ENCODE results near the gene MEGF11. TPM values are rescaled to one million over a fixed set of nuclear protein-coding genes. Genes with fewer than 3 reads are reported as not detected.

The MEGF11 gene
- total RNA-seq, 3 donors from 2014 or later (not counting 1 experiment from before 2014, with no cell fraction given) = not detected

- no peaks in the 10 kb centered on the region for H3K27me3 Mint-ChIP-seq (ENCODE audit: low read depth in 2 of 2)
- no peaks in the 10 kb centered on the region for H3K36me3 ChIP-seq (ENCODE audit: control insufficient read depth, insufficient read depth, low read length)
- H3K4me3 Mint-ChIP-seq = no peak overlapping the region
- peaks cover 27 to 28% of the 10 kb centered on the region in 2 donors for H3K4me1 Mint-ChIP-seq
- no peak overlapping the region for H3K27ac Mint-ChIP-seq
- H3K9me3 ChIP-seq (ENCODE audit: control insufficient read depth, insufficient read depth, low read length) = no peaks in the 10 kb centered on the region
- no peaks in the 10 kb centered on the region for H3K9me3 Mint-ChIP-seq
- no peaks in the 10 kb centered on the region for H3K36me3 Mint-ChIP-seq
- no peak overlapping the region for H3K27ac ChIP-seq (ENCODE audit: low read length)
- intact Hi-C loops (cut with micrococcal nuclease) = no loop called here
- ATAC-seq (no peak), DNase-seq (peak in 1 of 2 donors; percentile 9)
- H3K4me3 ChIP-seq (ENCODE audit: low read length) = no peak overlapping the region
- peaks cover 25% of the 10 kb centered on the region for H3K4me1 ChIP-seq (ENCODE audit: control insufficient read depth, insufficient read depth, low read length)
- no peaks in the 10 kb centered on the region for H3K27me3 ChIP-seq (ENCODE audit: control insufficient read depth, insufficient read depth, low read length)
- TF ChIP-seq CTCF (IDR thresholded peaks at IDR 0.05) = no peak
Observed at GRCh38 chr15:66290518-66290917, 37.0 kb upstream of the MEGF11 start.

GRCh38 chr15:66290007-66290406, 36.5 kb upstream of the MEGF11 start:
- no peaks in the 10 kb centered on the region for H3K36me3 Mint-ChIP-seq
- ATAC-seq (no peak), DNase-seq (no peak)
- H3K4me1 ChIP-seq (ENCODE audit: control insufficient read depth, insufficient read depth, low read length) = peaks cover 25% of the 10 kb centered on the region
- no peaks in the 10 kb centered on the region for H3K36me3 ChIP-seq (ENCODE audit: control insufficient read depth, insufficient read depth, low read length)
- intact Hi-C loops (cut with micrococcal nuclease) = no loop called here
- H3K27me3 ChIP-seq (ENCODE audit: control insufficient read depth, insufficient read depth, low read length) = no peaks in the 10 kb centered on the region
- WGBS (ENCODE audit: insufficient coverage) = 92% methylated on average over 3 of the region's 3 CpGs
- H3K4me3 ChIP-seq (ENCODE audit: low read length) = no peak overlapping the region
- H3K9me3 ChIP-seq (ENCODE audit: control insufficient read depth, insufficient read depth, low read length) = no peaks in the 10 kb centered on the region
- H3K9me3 Mint-ChIP-seq = no peaks in the 10 kb centered on the region
- no peak overlapping the region for H3K27ac ChIP-seq (ENCODE audit: low read length)
- peaks cover 26 to 27% of the 10 kb centered on the region in 2 donors for H3K4me1 Mint-ChIP-seq
- no peak for TF ChIP-seq CTCF (IDR thresholded peaks at IDR 0.05)
- H3K27ac Mint-ChIP-seq = no peak overlapping the region
- no peaks in the 10 kb centered on the region for H3K27me3 Mint-ChIP-seq (ENCODE audit: low read depth in 2 of 2)
- H3K4me3 Mint-ChIP-seq = no peak overlapping the region

GRCh38 chr15:66288551-66289185, 35.1 kb upstream of the MEGF11 start:
- Mint-ChIP-seq H3K27me3 (ENCODE audit: low read depth in 2 of 2) (no peaks in the 10 kb centered on the region), H3K4me3 (no peak overlapping the region), H3K36me3 (no peaks in the 10 kb centered on the region), H3K4me1 (peaks cover 16 to 19% of the 10 kb centered on the region in 2 donors), H3K9me3 (no peaks in the 10 kb centered on the region), H3K27ac (no peak overlapping the region)
- intact Hi-C loops (cut with micrococcal nuclease) = no loop called here
- no peak overlapping the region for H3K27ac ChIP-seq (ENCODE audit: low read length)
- H3K4me1 ChIP-seq (ENCODE audit: control insufficient read depth, insufficient read depth, low read length) = peaks cover 18% of the 10 kb centered on the region
- H3K27me3 ChIP-seq (ENCODE audit: control insufficient read depth, insufficient read depth, low read length) = no peaks in the 10 kb centered on the region
- no peaks in the 10 kb centered on the region for H3K9me3 ChIP-seq (ENCODE audit: control insufficient read depth, insufficient read depth, low read length)
- TF ChIP-seq CTCF (IDR thresholded peaks at IDR 0.05) = no peak
- 91% methylated on average over 5 of the region's 6 CpGs for WGBS (ENCODE audit: insufficient coverage)
- DNase-seq (no peak), ATAC-seq (no peak)
- H3K36me3 ChIP-seq (ENCODE audit: control insufficient read depth, insufficient read depth, low read length) = no peaks in the 10 kb centered on the region
- no peak overlapping the region for H3K4me3 ChIP-seq (ENCODE audit: low read length)

- Histone ChIP-seq H3K27ac (ENCODE audit: low read length) (no peak overlapping the region), H3K27me3 (ENCODE audit: control insufficient read depth, insufficient read depth, low read length) (no peaks in the 10 kb centered on the region), H3K9me3 (ENCODE audit: control insufficient read depth, insufficient read depth, low read length) (no peaks in the 10 kb centered on the region), H3K4me1 (ENCODE audit: control insufficient read depth, insufficient read depth, low read length) (peaks cover 16% of the 10 kb centered on the region), H3K4me3 (ENCODE audit: low read length) (no peak overlapping the region), H3K36me3 (ENCODE audit: control insufficient read depth, insufficient read depth, low read length) (no peaks in the 10 kb centered on the region)
- H3K27ac Mint-ChIP-seq = no peak overlapping the region
- no peak overlapping the region for H3K4me3 Mint-ChIP-seq
- no peaks in the 10 kb centered on the region for H3K36me3 Mint-ChIP-seq
- intact Hi-C loops (cut with micrococcal nuclease) = no loop called here
- ATAC-seq (no peak), DNase-seq (no peak)
- no peaks in the 10 kb centered on the region for H3K9me3 Mint-ChIP-seq
- no peak for TF ChIP-seq CTCF (IDR thresholded peaks at IDR 0.05)
- H3K27me3 Mint-ChIP-seq (ENCODE audit: low read depth in 2 of 2) = no peaks in the 10 kb centered on the region
- peaks cover 16 to 19% of the 10 kb centered on the region in 2 donors for H3K4me1 Mint-ChIP-seq
Observed at GRCh38 chr15:66288093-66288492, 34.5 kb upstream of the MEGF11 start.
